ENCODE measurements around the gene ZNF205. TPM values are rescaled to one million over a fixed set of nuclear protein-coding genes. Genes with fewer than 3 reads are reported as not detected.
"Not testable (repeated sequence)": the region's sequence is repeated elsewhere in the genome, so short reads cannot be mapped to it uniquely, and the experiment has no call there.

Gene ZNF205
- total and polyA plus RNA-seq, 2 of the 8 experiments (the other 6 are each of a cell fraction or from before 2014, with no cell fraction given) = 19.1 to 19.9 TPM

DNA sequence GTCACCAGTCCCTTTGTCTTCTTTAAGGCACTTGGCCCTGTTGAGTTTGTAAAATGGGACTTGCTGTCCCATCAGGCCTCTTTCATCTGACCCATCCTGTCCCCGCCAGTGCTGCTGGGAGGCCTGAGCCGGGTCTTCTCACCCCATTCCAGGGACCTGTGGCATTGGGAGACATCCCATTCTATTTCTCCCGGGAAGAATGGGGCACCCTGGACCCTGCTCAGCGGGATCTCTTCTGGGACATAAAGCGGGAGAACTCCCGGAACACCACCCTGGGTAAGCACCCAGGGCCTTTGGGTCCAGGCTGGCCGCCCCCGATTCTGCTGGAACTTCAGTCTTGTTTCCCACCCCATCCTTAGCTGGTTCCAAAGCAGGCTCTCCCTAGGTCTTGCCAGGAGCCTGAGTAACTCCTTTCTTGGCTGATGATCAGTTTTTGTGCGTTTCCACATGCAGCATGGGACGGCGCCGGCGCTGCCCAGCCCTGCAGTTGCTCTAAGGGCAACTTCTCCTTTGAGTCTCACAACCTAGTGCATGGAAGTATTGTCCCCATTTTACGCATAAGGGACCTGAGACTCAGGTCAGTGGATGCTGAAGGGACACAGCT, 26.5 kb downstream of the ZNF205 start (continued):
- TF ChIP-seq KDM4A (IDR thresholded peaks at IDR 0.05; ENCODE audit: low read depth, low read length, severe bottlenecking) (no peak), HDAC2 (IDR thresholded peaks at IDR 0.05; ENCODE audit: borderline replicate concordance in 1 of 2, low read depth in 2 of 2, low read length in 2 of 2) (no peak), MAX (IDR thresholded peaks at IDR 0.05) (no peak), ATF2 (IDR thresholded peaks at IDR 0.05; ENCODE audit: low read length) (no peak), RNF2 (IDR thresholded peaks at IDR 0.05; ENCODE audit: borderline replicate concordance, low read depth, low read length, missing control alignments, poor library complexity, severe bottlenecking) (no peak), RFX5 (IDR thresholded peaks at IDR 0.05; ENCODE audit: borderline replicate concordance, low read depth, low read length) (no peak), GTF2F1 (IDR thresholded peaks at IDR 0.05; ENCODE audit: borderline replicate concordance, low read depth, low read length) (no peak), RAD21 (IDR thresholded peaks at IDR 0.05 in 1 of 2, conservative IDR thresholded peaks at IDR 0.05 in 1 of 2; ENCODE audit: low read depth in 2 of 2, low read length in 2 of 2) (no peak)

DNA sequence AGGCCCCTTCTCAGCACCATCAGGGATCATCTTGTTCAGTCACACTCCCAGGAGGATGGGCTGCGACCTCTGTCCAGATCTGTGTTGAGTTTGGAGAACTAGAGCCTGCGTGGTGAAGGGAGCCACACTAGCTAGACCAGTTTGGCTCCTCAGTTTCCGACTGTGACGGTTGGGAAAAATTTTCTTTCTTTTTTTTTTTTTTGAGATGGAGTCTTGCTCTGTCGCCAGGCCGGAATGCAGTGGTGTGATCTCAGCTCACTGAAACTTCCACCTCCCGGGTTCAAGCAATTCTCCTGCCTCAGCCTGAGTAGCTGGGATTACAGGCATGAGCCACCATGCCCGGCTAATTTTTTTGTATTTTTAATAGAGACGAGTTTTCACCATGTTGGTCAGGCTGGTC, 27.2 kb downstream of the ZNF205 start:
- ChIA-PET POLR2A (ENCODE audit: partially characterized antibody) (interaction anchor here (0.9 to 2.3 kb wide), 7 partner anchors 8 to 507 kb away, joined by 3 to 8 read pairs (median 5); no protein-coding TSS in a partner anchor), CTCF (ENCODE audit: partially characterized antibody) (interaction anchor here (0.7 to 17.4 kb wide), 4 partner anchors 8 to 35 kb away, joined by 3 to 619 read pairs (median 28); partner anchors contain the start of genes ZNF205 and ZSCAN10)
- not testable (repeated sequence) for H3K4ac ChIP-seq (replicated peaks; ENCODE audit: insufficient read length, low read depth, low read length); H3K4me1 ChIP-seq (replicated peaks in 1 of 4; ENCODE audit: control insufficient read depth in 3 of 4, insufficient read depth in 4 of 4, low read length in 3 of 4); H3K9ac ChIP-seq (replicated peaks in 1 of 4; ENCODE audit: extremely low read depth in 1 of 4, low read depth in 3 of 4, low read length in 3 of 4); H2BK20ac ChIP-seq (ENCODE audit: low read length); H2AK5ac ChIP-seq (ENCODE audit: low read depth, low read length); H3K4me2 ChIP-seq (ENCODE audit: insufficient read depth in 1 of 2, low read depth in 2 of 2, low read length in 2 of 2); FAIRE-seq; H4K5ac ChIP-seq (ENCODE audit: insufficient read length, low read depth, low read length); H3K4me3 ChIP-seq (ENCODE audit: extremely low read depth in 1 of 4, insufficient read depth in 2 of 4, low read depth in 3 of 4, low read length in 4 of 4); H2BK120ac ChIP-seq (replicated peaks; ENCODE audit: low read depth, low read length); H3K79me1 ChIP-seq (ENCODE audit: low read depth, low read length); H3K18ac ChIP-seq (ENCODE audit: extremely low read depth, low read length); H2BK15ac ChIP-seq (ENCODE audit: low read length); H3K23ac ChIP-seq (ENCODE audit: insufficient read length); H2BK5ac ChIP-seq (ENCODE audit: low read depth, low read length); H4K20me1 ChIP-seq (replicated peaks in 1 of 2; ENCODE audit: control insufficient read depth in 1 of 2, insufficient read depth in 2 of 2, low read length in 2 of 2); H3K36me3 ChIP-seq (ENCODE audit: control insufficient read depth in 2 of 4, insufficient read depth in 4 of 4, low read length in 3 of 4); H3K27ac ChIP-seq (ENCODE audit: low read depth, low read length); H3K56ac ChIP-seq (replicated peaks; ENCODE audit: insufficient read length, low read depth, low read length); H3K14ac ChIP-seq (ENCODE audit: insufficient read length); H3K9me3 ChIP-seq (ENCODE audit: insufficient read depth in 2 of 2, low read depth in 1 of 2, low read length in 1 of 2); H3K27me3 ChIP-seq (replicated peaks in 1 of 4; ENCODE audit: control insufficient read depth in 3 of 4, extremely low read depth in 1 of 4, insufficient read depth in 3 of 4, low read length in 3 of 4); H4K8ac ChIP-seq (ENCODE audit: extremely low read depth, insufficient read depth, low read length); H2BK12ac ChIP-seq (ENCODE audit: low read depth, low read length); H3K79me2 ChIP-seq (ENCODE audit: control insufficient read depth in 1 of 2, insufficient read depth in 2 of 2, low read length in 2 of 2); DNase-seq (ENCODE audit: low read depth in 1 of 2, low spot score in 2 of 2); H3K23me2 ChIP-seq (ENCODE audit: low read depth, low read length); H4K91ac ChIP-seq (replicated peaks; ENCODE audit: insufficient read length, low read length); H2AFZ ChIP-seq (ENCODE audit: low read length)
- WGBS, 2 experiments (ENCODE audit: extremely low coverage in 1 of 2, insufficient coverage in 1 of 2, insufficient read length in 1 of 2, insufficient replicate concordance in 2 of 2, low coverage in 1 of 2, low lambda C conversion rate in 2 of 2, missing lambda C conversion rate in 1 of 2) = 85% methylated on average over 8 of the region's 9 CpGs; no CpG with 5 or more reads in 1 of the 2 experiments

Measured in H1 (cell line).